Loucy (cell line): ENCODE results near the gene DHX32.
"Not testable (repeated sequence)": the region's sequence is repeated elsewhere in the genome, so short reads cannot be mapped to it uniquely, and the experiment has no call there.

Experiments used
- CTCF ChIP-seq: fragments of 200-600 bp; sonication (generic); conservative IDR thresholded peaks from 2 replicates; pipeline ENCODE4 v1.5.1; 2014; ENCODE audit warnings: mild to moderate bottlenecking, antibody characterized with exemption, low read length
- EZH2phosphoT487 ChIP-seq: fragments of 200-600 bp; IDR thresholded peaks from 2 replicates; pipeline ENCODE4 v1.6.1; 2018; ENCODE audit warnings: antibody characterized with exemption, mild to moderate bottlenecking, moderate library complexity, borderline replicate concordance

GRCh38 chr10:125889441-125889840 lies 8.3 kb upstream of the DHX32 start:
- not testable (repeated sequence) for TF ChIP-seq CTCF, EZH2phosphoT487
